Activated naive CD8-positive, alpha-beta T cell treated with anti-CD3 and anti-CD28 coated beads, Interleukin-2, amount 50 U/mL, for 24 hours (primary cell): ENCODE measurements around the gene SMTNL1.
"Not testable (repeated sequence)": the region's sequence is repeated elsewhere in the genome, so short reads cannot be mapped to it uniquely, and the experiment has no call there.

Experiments
- ATAC-seq: fragments of 150-1000 bp; cut with Tn5 transposase; one replicate; pipeline ENCODE4 v1.10.0; 2021
- DNase-seq: peaks from one replicate; pipeline ENCODE4 v3.0.0; 2021
- H3K27ac Mint-ChIP-seq: one replicate; pipeline ENCODE4 v1.8.0; 2021; ENCODE audit warnings: mild to moderate bottlenecking, mixed read lengths
- H3K27me3 Mint-ChIP-seq: one replicate; pipeline ENCODE4 v1.8.0; 2021; ENCODE audit warnings: mixed read lengths
- H3K36me3 Mint-ChIP-seq: one replicate; pipeline ENCODE4 v1.8.0; 2021; ENCODE audit warnings: low read depth, mixed read lengths
- H3K4me1 Mint-ChIP-seq: one replicate; pipeline ENCODE4 v1.8.0; 2021; ENCODE audit warnings: mixed read lengths
- H3K4me3 Mint-ChIP-seq: one replicate; pipeline ENCODE4 v1.8.0; 2021; ENCODE audit warnings: mild to moderate bottlenecking, moderate library complexity, mixed read lengths
- H3K9me3 Mint-ChIP-seq: one replicate; pipeline ENCODE4 v1.8.0; 2021; ENCODE audit warnings: mixed read lengths

Gene SMTNL1

DNA sequence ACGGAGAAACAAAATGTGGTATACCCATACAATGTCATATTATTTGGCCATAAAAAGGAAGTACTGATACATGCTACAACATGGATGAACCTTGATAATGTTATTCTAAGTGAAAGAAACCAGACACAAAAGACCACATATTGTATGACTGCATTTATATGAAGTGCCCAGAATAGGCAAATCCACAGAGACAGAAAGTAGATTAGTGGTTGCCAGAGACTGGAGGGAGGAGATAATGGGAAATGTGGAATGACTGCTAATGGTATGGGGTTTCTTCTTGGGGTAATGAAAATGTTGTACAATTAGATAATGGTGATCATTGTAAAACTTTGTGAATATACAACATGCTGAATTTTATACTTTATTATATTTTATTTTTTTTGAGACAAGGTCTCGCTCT is 16.3 kb upstream of the SMTNL1 start:
- Mint-ChIP-seq H3K36me3 (peaks cover 2% of the 10 kb centered on the region), H3K4me3 (no peak overlapping the region), H3K9me3 (no peaks in the 10 kb centered on the region), H3K27ac (no peak overlapping the region), H3K27me3 (no peaks in the 10 kb centered on the region), H3K4me1 (peaks cover 2% of the 10 kb centered on the region)
- DNase-seq (no peak), ATAC-seq (no peak)

DNA sequence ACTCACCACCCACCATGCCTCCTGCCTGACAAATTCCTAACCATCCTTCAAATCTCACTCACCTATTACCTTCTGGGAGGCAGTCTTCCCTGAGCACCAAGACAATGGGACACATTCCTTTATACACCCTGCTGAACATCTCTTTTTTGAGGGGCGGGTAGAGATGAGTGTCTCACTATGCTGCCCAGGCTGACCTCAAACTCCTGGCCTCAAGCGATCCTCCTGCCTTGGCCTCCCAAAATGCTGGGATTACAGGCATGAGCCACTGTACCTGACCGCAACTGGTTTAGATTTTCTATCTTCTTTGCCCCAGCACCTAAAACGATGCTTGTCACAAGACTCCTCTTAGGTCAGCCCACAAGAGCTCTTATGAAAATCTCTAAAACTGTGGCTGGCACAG is 14.0 kb upstream of the SMTNL1 start:
- ATAC-seq (no peak), DNase-seq (no peak)
- H3K36me3 Mint-ChIP-seq: peaks cover 13% of the 10 kb centered on the region
- H3K4me3 Mint-ChIP-seq: no peak overlapping the region
- H3K27me3 Mint-ChIP-seq: no peaks in the 10 kb centered on the region
- no peak overlapping the region for H3K27ac Mint-ChIP-seq
- no peaks in the 10 kb centered on the region for H3K9me3 Mint-ChIP-seq
- peaks cover 7% of the 10 kb centered on the region for H3K4me1 Mint-ChIP-seq

DNA sequence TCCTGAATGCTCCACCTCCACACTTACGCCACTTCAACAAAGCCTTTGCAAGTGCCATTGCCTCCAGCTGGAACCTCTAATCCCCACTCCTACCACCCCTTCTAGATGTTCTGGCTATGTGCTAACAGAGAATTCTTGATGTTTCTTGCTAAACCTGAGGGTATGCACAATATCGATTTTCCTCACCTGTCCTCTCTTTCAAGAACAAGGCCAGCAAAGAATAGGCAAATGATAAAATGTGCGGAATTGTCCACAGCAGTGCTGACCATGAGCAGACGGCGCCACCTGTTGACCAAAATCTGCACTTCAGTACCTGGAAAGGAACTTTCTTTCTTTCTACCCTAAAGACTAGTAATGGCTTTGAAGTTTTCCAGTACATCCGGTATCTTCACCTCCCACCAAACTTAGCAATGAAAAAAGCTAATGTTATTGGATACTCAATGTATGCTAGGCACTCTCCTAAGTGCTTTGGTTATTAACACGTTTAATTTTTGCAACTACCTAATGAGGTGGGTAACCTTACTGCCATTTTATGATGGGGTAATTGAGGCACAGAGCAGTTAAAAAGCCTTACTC is 10.3 kb upstream of the SMTNL1 start:
- Mint-ChIP-seq H3K4me3 (no peak overlapping the region), H3K4me1 (peaks cover 30% of the 10 kb centered on the region), H3K27ac (peak overlapping the region; percentile 61), H3K36me3 (peaks cover 27% of the 10 kb centered on the region), H3K27me3 (no peaks in the 10 kb centered on the region), H3K9me3 (no peaks in the 10 kb centered on the region)
- peak; percentile 80 for DNase-seq
- ATAC-seq: no peak

DNA sequence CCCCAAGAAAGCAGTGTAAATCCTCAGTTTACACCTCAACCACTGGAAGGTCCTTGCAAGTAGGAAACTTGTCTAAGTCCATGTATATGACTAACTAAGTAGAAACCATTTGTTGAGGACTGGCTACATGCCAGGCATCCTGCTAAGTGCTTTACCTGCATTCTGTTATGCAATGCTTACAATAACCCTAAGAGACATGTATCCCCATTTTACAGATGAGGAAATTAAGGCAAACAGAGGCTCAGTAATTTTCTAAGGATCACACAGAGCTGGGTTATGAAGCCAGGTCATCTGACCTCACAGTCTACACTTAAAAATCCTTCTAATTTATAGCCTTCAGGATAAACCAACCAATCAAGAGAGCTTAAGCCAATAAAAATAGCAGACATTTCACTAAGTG is 8.4 kb upstream of the SMTNL1 start:
- Mint-ChIP-seq H3K36me3 (peaks cover 29% of the 10 kb centered on the region), H3K27me3 (no peaks in the 10 kb centered on the region), H3K9me3 (no peaks in the 10 kb centered on the region), H3K27ac (peak overlapping the region; percentile 26), H3K4me3 (peak overlapping the region; percentile 88), H3K4me1 (peaks cover 30% of the 10 kb centered on the region)
- DNase-seq (no peak), ATAC-seq (no peak)

DNA sequence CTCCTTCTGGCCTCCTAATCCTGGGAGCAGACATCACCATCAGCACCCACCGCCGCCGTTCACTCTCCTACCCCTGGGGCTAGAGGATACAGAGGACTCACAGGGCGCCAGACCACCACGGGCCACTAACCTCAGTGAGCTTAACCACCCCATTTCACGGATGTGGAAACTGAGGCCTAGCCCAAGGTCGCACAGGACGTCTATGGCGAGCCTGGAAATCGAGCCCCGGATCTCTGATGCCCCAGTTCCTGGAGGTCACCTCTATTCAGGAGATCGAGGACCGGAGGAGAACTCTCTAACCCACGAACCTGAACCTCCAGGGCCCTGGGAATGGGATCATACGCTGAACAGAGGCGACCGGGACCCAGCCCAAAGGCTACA is 7.2 kb upstream of the SMTNL1 start:
- DNase-seq: peak; percentile 11
- H3K27ac Mint-ChIP-seq: peak overlapping the region; percentile 94
- H3K27me3 Mint-ChIP-seq: no peaks in the 10 kb centered on the region
- H3K4me3 Mint-ChIP-seq: peak overlapping the region; percentile 88
- no peak for ATAC-seq
- H3K9me3 Mint-ChIP-seq: no peaks in the 10 kb centered on the region
- peaks cover 30% of the 10 kb centered on the region for H3K4me1 Mint-ChIP-seq
- H3K36me3 Mint-ChIP-seq: peaks cover 27% of the 10 kb centered on the region

DNA sequence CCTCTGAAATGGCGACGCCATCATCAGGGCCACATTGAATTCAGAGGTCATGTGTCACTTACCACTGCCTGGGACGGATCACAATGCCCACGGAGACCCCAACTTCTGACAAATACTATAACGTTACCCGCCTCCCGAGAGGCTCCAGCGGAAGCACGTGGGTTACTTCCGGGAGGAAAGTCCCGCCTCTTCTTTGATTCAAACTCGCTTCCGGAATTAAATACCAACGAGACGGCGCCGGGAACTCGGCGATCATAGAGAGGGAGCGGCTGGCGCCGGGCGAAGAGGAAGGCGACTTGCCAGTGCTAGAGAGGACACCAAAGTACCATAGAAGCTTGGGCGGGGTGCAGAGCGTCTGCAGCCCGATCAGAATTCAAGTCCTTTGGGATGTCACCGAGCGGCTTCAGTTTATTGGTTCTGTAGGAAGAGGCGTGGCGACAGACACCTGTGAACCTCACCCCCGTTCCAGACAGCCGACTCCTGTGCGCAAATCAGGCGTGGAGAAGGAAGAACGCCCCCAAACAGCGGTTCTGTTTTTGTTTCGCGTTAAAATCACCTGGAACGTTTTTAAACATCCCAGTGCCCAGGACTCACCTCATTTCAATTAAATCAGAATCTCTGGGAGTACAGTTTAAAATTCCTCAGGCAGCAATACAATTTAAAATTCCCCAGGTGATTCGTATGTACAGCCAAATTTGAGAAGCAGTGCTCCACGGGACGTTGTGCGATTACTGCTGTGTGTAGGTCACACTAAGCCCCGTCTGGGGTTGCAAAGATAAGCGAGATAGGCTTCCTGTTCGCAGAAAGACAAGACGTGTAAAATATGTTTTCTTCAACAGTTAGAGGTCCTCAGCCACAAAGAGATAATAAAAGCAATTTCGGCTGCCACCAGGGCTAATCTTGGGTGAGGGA is 6.5 kb upstream of the SMTNL1 start, which contains the start of gene TIMM10:
Gene TIMM10 (minus strand): TSS at position 159 of the 912 bp plus-strand sequence. CDS start 565 bp downstream, outside the sequence.
- no peaks in the 10 kb centered on the region for H3K27me3 Mint-ChIP-seq
- no peaks in the 10 kb centered on the region for H3K9me3 Mint-ChIP-seq

DNA sequence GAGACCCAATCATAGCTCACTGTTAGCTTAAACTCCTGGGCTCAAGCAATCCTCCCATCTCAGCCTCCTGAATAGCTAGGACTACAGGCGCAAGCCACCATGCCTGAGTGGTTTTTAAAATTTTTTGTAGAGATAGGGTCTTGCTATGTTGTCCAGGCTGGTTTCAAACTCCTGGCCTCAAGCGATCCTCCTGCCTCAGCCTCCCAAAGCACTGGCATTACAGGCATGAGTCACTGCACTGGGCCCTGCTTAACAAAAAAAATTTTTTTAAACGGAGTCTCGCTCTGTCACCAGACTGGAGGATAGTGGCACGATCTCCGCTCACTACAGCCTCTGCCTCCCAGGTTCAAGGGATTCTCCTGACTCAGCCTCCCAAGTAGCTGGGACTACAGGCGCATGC is 2.9 kb upstream of the SMTNL1 start:
- not testable (repeated sequence) for H3K9me3 Mint-ChIP-seq, H3K4me3 Mint-ChIP-seq, H3K27me3 Mint-ChIP-seq, DNase-seq, H3K36me3 Mint-ChIP-seq, ATAC-seq, H3K27ac Mint-ChIP-seq
- peaks cover 14% of the 10 kb centered on the region for H3K4me1 Mint-ChIP-seq

More for the DNA sequence above, 6.5 kb upstream of the SMTNL1 start, which contains the start of gene TIMM10:
- DNase-seq (peak; percentile 88), ATAC-seq (peak; percentile 99)
- H3K27ac Mint-ChIP-seq: peak within 1 kb of the TSS; percentile 94
- H3K4me1 Mint-ChIP-seq: peaks cover 30% of the 10 kb centered on the region
- peak within 1 kb of the TSS; percentile 88 for H3K4me3 Mint-ChIP-seq
- peaks cover 27% of the 10 kb centered on the region for H3K36me3 Mint-ChIP-seq

DNA sequence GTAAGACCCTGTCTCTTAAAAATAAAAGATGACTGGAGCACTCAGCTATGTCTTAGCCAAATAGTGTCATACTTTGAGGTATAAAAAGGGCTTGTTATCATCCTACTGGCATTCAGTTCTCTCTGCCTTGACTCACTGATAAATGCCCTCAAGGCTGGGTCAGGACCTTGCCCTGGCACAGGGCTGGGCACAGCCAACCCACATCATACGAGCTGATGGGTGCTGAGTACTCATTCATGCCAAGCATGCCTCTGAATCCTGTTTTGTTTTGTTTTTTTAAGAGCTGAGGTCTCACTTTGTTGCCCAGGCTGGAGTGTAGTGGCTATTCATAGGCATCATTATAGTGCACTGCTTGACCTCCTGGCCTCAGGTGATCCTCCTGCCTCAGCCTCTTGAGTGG is 1.9 kb downstream of the SMTNL1 start:
- no peak overlapping the region for H3K4me3 Mint-ChIP-seq
- no peaks in the 10 kb centered on the region for H3K27me3 Mint-ChIP-seq
- H3K4me1 Mint-ChIP-seq: no peaks in the 10 kb centered on the region
- peaks cover 1% of the 10 kb centered on the region for H3K36me3 Mint-ChIP-seq
- no peak overlapping the region for H3K27ac Mint-ChIP-seq
- DNase-seq (no peak), ATAC-seq (no peak)
- no peaks in the 10 kb centered on the region for H3K9me3 Mint-ChIP-seq

DNA sequence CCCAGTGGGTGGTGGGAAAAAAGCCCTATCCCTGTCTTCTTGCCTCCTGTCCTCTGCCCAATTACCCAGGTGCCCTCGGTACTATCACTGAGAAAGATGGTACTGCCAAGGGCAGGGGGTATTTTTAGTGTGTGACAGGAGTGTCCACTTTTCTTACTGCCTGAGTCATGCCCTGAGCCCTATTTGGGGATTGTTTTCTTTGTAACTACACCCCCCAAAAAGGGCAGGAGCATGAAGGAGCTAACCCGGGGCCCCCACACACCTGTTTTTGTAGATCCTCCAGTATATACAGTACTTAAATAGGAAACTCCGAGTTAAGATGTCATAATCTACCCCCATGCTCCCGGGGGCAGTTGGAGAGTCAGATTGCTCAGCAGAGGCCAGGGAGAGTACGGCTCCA is 3.8 kb downstream of the SMTNL1 start:
- ATAC-seq (no peak), DNase-seq (no peak)
- Mint-ChIP-seq H3K36me3 (peaks cover 1% of the 10 kb centered on the region), H3K9me3 (no peaks in the 10 kb centered on the region), H3K4me1 (no peaks in the 10 kb centered on the region), H3K4me3 (no peak overlapping the region), H3K27ac (no peak overlapping the region), H3K27me3 (no peaks in the 10 kb centered on the region)

DNA sequence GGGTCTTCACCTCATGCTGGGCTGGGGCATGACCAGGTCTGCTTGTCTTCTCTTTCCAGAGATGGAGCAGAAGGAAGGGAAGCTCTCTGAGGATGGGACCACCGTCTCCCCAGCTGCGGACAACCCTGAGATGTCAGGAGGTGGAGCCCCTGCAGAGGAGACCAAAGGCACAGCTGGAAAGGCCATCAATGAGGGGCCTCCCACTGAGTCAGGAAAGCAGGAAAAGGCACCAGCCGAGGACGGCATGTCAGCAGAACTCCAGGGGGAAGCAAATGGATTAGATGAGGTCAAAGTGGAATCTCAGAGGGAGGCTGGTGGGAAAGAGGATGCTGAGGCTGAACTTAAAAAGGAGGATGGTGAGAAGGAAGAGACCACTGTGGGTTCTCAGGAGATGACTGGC is 5.2 kb downstream of the SMTNL1 start:
- H3K27me3 Mint-ChIP-seq: no peaks in the 10 kb centered on the region
- peaks cover 7% of the 10 kb centered on the region for H3K36me3 Mint-ChIP-seq
- ATAC-seq (no peak), DNase-seq (no peak)
- H3K27ac Mint-ChIP-seq: peak overlapping the region; percentile 17
- H3K4me3 Mint-ChIP-seq: no peak overlapping the region
- peaks cover 6% of the 10 kb centered on the region for H3K4me1 Mint-ChIP-seq
- H3K9me3 Mint-ChIP-seq: no peaks in the 10 kb centered on the region

DNA sequence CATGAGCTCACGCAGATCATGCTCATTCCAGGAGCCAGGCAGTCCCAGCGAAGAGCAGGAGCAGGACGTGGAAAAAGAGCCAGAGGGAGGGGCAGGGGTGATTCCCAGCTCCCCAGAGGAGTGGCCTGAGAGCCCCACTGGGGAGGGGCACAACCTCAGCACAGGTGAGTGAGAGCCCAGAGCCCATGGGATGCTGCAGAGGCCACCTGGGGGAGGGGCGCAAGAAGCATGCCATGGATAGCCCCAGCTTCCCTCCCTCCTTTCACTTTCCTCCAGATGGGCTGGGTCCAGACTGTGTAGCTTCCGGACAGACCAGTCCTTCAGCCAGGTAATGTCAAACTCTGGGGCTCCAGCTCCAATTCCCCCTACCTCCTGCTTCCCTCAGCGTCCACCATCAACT is 6.2 kb downstream of the SMTNL1 start:
- peaks cover 12% of the 10 kb centered on the region for H3K36me3 Mint-ChIP-seq
- no peak for DNase-seq

DNA sequence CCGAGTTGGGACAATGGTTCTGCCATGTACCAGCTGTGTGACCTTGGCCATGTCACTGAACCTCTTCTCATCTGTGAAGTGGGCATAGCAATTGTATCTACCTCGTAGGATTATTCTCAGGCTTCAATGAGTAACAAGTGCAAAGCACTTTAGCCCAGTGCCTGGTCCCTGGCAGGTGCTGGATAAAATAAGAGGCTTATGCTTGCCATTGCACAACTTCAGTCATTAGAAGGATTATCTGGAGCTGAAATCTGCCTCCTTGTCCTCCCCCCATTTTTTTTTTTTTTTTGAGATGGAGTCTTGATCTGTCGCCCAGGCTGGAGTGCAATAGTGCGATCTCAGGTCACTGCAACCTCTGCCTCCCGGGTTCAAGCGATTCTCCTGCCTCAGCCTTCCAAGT is 7.2 kb downstream of the SMTNL1 start:
- no peaks in the 10 kb centered on the region for H3K9me3 Mint-ChIP-seq
- H3K36me3 Mint-ChIP-seq: peaks cover 16% of the 10 kb centered on the region
- no peak overlapping the region for H3K27ac Mint-ChIP-seq
- no peaks in the 10 kb centered on the region for H3K27me3 Mint-ChIP-seq
- H3K4me3 Mint-ChIP-seq: no peak overlapping the region
- DNase-seq (no peak), ATAC-seq (no peak)
- H3K4me1 Mint-ChIP-seq: peaks cover 16% of the 10 kb centered on the region

More for the DNA sequence above, 6.2 kb downstream of the SMTNL1 start:
- Mint-ChIP-seq H3K27me3 (no peaks in the 10 kb centered on the region), H3K9me3 (no peaks in the 10 kb centered on the region), H3K27ac (no peak overlapping the region), H3K4me1 (peaks cover 15% of the 10 kb centered on the region), H3K4me3 (no peak overlapping the region)
- no peak for ATAC-seq

DNA sequence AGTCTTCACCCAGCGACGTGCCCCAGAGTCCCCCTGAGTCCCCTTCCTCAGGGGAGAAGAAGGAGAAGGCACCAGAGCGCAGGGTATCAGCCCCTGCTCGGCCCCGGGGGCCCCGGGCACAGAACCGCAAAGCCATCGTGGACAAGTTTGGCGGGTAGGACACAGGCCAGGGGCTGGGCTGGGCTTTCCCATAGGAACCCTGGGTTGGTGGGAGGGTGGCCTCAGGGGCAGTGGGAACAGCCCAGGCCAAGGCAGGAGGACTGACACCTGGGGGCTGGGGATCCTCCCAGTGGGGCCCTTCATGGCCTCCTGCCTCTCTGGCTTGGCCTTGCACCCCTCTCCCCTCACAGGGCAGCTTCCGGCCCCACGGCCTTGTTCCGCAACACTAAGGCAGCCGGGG is 8.5 kb downstream of the SMTNL1 start:
- no peaks in the 10 kb centered on the region for H3K9me3 Mint-ChIP-seq
- DNase-seq (no peak), ATAC-seq (no peak)
- no peak overlapping the region for H3K4me3 Mint-ChIP-seq
- H3K27me3 Mint-ChIP-seq: no peaks in the 10 kb centered on the region
- peaks cover 16% of the 10 kb centered on the region for H3K4me1 Mint-ChIP-seq
- peaks cover 21% of the 10 kb centered on the region for H3K36me3 Mint-ChIP-seq
- no peak overlapping the region for H3K27ac Mint-ChIP-seq

DNA sequence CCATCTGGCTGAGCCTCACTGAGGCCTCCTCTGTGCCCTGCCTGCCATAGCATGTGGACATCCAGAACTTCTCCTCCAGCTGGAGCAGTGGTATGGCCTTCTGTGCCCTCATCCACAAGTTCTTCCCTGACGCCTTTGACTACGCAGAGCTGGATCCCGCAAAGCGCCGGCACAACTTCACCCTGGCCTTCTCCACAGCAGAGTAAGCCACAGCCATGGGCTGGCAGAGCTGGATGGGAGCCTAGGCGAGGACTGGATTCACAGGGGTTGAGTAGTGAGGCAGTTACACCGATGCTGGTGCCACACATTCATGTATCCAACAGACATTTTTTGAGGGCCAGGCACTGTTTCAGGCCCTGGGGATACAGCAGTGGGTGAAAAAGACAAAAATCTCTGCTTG is 9.1 kb downstream of the SMTNL1 start:
- DNase-seq (no peak), ATAC-seq (no peak)
- peak overlapping the region; percentile 18 for H3K27ac Mint-ChIP-seq
- no peaks in the 10 kb centered on the region for H3K9me3 Mint-ChIP-seq
- peaks cover 21% of the 10 kb centered on the region for H3K36me3 Mint-ChIP-seq
- no peak overlapping the region for H3K4me3 Mint-ChIP-seq
- H3K27me3 Mint-ChIP-seq: no peaks in the 10 kb centered on the region
- peaks cover 16% of the 10 kb centered on the region for H3K4me1 Mint-ChIP-seq

DNA sequence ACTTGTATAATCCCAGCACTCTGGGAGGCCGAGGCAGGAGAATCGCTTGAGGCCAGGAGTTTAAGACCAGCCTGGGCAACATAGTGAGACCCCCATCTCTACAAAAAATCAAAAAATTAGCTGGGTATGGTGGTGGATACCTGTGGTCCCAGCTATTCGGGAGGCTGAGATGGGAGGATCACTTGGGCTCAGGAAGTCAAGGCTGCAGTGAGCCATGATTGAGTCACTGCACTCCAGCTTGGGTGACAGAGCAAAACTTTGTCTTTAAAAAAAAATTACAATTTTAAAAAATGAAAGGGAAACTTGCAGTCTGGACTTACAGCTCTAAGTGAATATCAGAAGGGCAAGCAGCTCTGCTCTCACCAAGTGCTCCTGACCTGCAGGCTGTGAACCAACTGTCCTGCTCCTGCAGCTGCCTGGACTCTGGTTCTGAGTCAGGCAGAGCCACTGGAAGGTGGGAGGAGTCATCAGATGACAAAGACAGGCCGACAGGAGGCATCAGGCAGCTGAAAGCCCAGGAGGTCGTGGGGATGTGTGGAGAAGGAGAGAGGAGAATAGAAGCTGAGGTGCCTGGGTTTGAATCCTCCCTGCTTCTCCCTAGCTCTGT is 9.6 kb downstream of the SMTNL1 start:
- DNase-seq: no peak
- peaks cover 16% of the 10 kb centered on the region for H3K4me1 Mint-ChIP-seq
- no peak overlapping the region for H3K4me3 Mint-ChIP-seq
- H3K27ac Mint-ChIP-seq: peak overlapping the region; percentile 82
- H3K27me3 Mint-ChIP-seq: no peaks in the 10 kb centered on the region
- ATAC-seq: peak; percentile 41
- H3K9me3 Mint-ChIP-seq: no peaks in the 10 kb centered on the region
- H3K36me3 Mint-ChIP-seq: peaks cover 26% of the 10 kb centered on the region
